ENCODE measurements around the gene CDH1. TPM values are rescaled to one million over a fixed set of nuclear protein-coding genes. Genes with fewer than 3 reads are reported as not detected.
A peak's percentile ranks its signal among the peaks of the same experiment; 100 is the strongest.

The CDH1 gene
- total and polyA plus RNA-seq, 2 donors from 2014 or later: 47.0 to 149 TPM

DNA sequence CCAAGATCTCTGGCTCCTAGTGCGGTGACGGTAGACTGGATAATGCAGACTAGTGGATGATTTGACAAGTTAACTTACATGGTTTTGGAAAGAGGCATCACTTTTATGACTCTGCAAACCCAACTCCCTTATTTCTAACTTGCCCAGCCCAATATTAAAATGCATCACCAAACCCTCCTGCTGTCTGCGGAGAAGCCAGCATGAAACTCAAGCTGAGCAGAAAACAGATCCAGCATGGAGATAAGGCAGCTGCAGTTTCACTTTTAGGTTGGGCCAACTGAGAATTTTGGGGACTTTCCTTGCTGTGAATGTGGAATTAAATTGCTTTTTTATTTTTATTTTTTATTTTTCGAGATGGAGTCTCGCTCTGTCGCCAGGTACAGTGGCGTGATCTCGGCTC lies 27.8 kb downstream of the CDH1 start:
- no peak for DNase-seq
- no peak overlapping the region for H3K9ac ChIP-seq (ENCODE audit: low read length in 3 of 3)
- no peaks in the 10 kb centered on the region for H3K36me3 ChIP-seq (ENCODE audit: control insufficient read depth in 2 of 3, insufficient read depth in 3 of 3, low read length in 3 of 3)
- H3K4me3 ChIP-seq (ENCODE audit: low read length in 3 of 3): no peak overlapping the region
- H3K4me1 ChIP-seq (ENCODE audit: control insufficient read depth in 2 of 3, insufficient read depth in 2 of 3, low read depth in 1 of 3, low read length in 3 of 3): peaks cover 0 to 7% (median 5%) of the 10 kb centered on the region in 3 donors
- TF ChIP-seq, protein P1, sequence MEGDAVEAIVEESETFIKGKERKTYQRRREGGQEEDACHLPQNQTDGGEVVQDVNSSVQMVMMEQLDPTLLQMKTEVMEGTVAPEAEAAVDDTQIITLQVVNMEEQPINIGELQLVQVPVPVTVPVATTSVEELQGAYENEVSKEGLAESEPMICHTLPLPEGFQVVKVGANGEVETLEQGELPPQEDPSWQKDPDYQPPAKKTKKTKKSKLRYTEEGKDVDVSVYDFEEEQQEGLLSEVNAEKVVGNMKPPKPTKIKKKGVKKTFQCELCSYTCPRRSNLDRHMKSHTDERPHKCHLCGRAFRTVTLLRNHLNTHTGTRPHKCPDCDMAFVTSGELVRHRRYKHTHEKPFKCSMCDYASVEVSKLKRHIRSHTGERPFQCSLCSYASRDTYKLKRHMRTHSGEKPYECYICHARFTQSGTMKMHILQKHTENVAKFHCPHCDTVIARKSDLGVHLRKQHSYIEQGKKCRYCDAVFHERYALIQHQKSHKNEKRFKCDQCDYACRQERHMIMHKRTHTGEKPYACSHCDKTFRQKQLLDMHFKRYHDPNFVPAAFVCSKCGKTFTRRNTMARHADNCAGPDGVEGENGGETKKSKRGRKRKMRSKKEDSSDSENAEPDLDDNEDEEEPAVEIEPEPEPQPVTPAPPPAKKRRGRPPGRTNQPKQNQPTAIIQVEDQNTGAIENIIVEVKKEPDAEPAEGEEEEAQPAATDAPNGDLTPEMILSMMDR (IDR thresholded peaks at IDR 0.05; ENCODE audit: borderline replicate concordance, extremely low read depth, insufficient read depth): no peak
- H3K27ac ChIP-seq (ENCODE audit: low read depth in 2 of 2, low read length in 2 of 2): peak overlapping the region in 1 of 2 donors; percentile 7
- no peaks in the 10 kb centered on the region for H3K9me3 ChIP-seq (ENCODE audit: control insufficient read depth in 2 of 3, insufficient read depth in 1 of 3, low read length in 3 of 3)
- intact Hi-C loops (cut with DNase I): no loop called here
- H3K27me3 ChIP-seq (ENCODE audit: control insufficient read depth, insufficient read depth, low read length): no peaks in the 10 kb centered on the region
- no peak for FAIRE-seq

DNA sequence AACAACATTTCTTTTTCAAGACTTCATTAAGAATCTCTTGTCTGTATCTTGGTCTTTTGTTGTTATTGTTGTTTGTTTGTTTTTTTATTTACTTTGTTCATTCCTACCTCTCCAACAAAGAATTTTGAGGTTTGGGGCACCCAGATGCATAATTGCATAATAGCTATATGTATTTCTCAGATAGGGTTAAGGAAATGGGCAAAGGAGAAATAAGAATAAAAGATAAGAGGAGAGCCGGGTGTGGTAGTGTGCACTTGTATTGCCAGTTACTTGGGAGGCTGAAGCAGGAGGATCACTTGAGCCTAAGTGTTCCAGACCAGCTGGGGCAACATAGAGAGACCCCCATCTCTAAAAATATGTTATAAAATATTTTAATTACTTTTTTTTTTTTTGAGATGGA lies 30.5 kb downstream of the CDH1 start:
- FAIRE-seq (no peak), DNase-seq (no peak)
- Histone ChIP-seq H3K27me3 (ENCODE audit: control insufficient read depth, insufficient read depth, low read length) (no peaks in the 10 kb centered on the region), H3K4me1 (ENCODE audit: control insufficient read depth in 2 of 3, insufficient read depth in 2 of 3, low read depth in 1 of 3, low read length in 3 of 3) (peaks cover 0 to 5% (median 5%) of the 10 kb centered on the region in 3 donors), H3K27ac (ENCODE audit: low read depth in 2 of 2, low read length in 2 of 2) (no peak overlapping the region), H3K4me3 (ENCODE audit: low read length in 3 of 3) (no peak overlapping the region), H3K9me3 (ENCODE audit: control insufficient read depth in 2 of 3, insufficient read depth in 1 of 3, low read length in 3 of 3) (no peaks in the 10 kb centered on the region), H3K9ac (ENCODE audit: low read length in 3 of 3) (no peak overlapping the region), H3K36me3 (ENCODE audit: control insufficient read depth in 2 of 3, insufficient read depth in 3 of 3, low read length in 3 of 3) (no peaks in the 10 kb centered on the region)
- TF ChIP-seq, protein P1 (IDR thresholded peaks at IDR 0.05; ENCODE audit: borderline replicate concordance, extremely low read depth, insufficient read depth): no peak
- intact Hi-C loops (cut with DNase I): no loop called here

DNA sequence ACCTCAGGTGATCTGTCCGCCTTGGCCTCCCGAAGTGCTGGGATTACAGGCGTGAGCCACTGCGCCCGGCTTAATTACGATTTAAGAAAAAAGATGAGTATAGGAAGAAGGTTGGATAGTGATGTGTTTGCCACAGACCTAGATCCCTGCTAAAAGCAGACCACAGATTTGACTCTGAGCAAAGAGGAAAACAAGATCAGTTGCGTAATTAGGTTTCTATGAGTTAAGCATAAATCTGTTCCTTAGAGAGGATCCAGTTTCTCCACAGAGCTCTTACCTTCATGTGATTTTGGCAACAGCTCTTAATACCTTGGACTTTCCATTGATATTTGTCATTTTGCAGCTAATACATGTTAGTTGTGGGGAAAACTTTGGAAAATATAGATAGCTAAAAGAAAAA lies 31.1 kb downstream of the CDH1 start:
- intact Hi-C loops (cut with DNase I): no loop called here
- Histone ChIP-seq H3K4me1 (ENCODE audit: control insufficient read depth in 2 of 3, insufficient read depth in 2 of 3, low read depth in 1 of 3, low read length in 3 of 3) (peaks cover 0 to 5% (median 2%) of the 10 kb centered on the region in 3 donors), H3K36me3 (ENCODE audit: control insufficient read depth in 2 of 3, insufficient read depth in 3 of 3, low read length in 3 of 3) (no peaks in the 10 kb centered on the region), H3K27me3 (ENCODE audit: control insufficient read depth, insufficient read depth, low read length) (no peaks in the 10 kb centered on the region), H3K9me3 (ENCODE audit: control insufficient read depth in 2 of 3, insufficient read depth in 1 of 3, low read length in 3 of 3) (no peaks in the 10 kb centered on the region), H3K4me3 (ENCODE audit: low read length in 3 of 3) (no peak overlapping the region), H3K27ac (ENCODE audit: low read depth in 2 of 2, low read length in 2 of 2) (no peak overlapping the region), H3K9ac (ENCODE audit: low read length in 3 of 3) (no peak overlapping the region)
- TF ChIP-seq, protein P1 (IDR thresholded peaks at IDR 0.05; ENCODE audit: borderline replicate concordance, extremely low read depth, insufficient read depth): no peak
- DNase-seq (no peak), FAIRE-seq (no peak)

DNA sequence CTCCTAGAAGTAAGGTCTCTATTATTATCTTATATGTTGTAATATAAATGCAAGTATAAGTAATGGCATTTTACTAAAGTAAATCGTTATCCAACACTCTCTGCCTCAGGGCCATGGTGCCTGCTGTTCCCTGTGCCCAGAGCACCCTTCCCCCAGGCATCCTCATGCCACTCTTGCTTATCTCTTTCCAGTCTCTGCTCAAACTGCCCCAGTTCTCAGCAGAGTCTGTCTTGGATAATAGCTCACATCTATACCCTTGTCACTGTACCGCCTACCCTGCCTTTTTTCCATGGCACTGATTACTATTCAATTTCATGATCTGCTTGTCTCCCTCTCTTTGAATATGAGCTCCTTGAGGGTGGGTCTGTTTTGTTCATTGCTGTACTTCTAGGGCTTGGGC lies 31.7 kb downstream of the CDH1 start:
- H3K4me1 ChIP-seq (ENCODE audit: control insufficient read depth in 2 of 3, insufficient read depth in 2 of 3, low read depth in 1 of 3, low read length in 3 of 3): no peaks in the 10 kb centered on the region
- no peaks in the 10 kb centered on the region for H3K36me3 ChIP-seq (ENCODE audit: control insufficient read depth in 2 of 3, insufficient read depth in 3 of 3, low read length in 3 of 3)
- no peaks in the 10 kb centered on the region for H3K9me3 ChIP-seq (ENCODE audit: control insufficient read depth in 2 of 3, insufficient read depth in 1 of 3, low read length in 3 of 3)
- no peak overlapping the region for H3K9ac ChIP-seq (ENCODE audit: low read length in 3 of 3)
- no peak overlapping the region for H3K4me3 ChIP-seq (ENCODE audit: low read length in 3 of 3)
- DNase-seq (no peak), FAIRE-seq (no peak)
- TF ChIP-seq, protein P1 (IDR thresholded peaks at IDR 0.05; ENCODE audit: borderline replicate concordance, extremely low read depth, insufficient read depth): no peak
- no peak overlapping the region for H3K27ac ChIP-seq (ENCODE audit: low read depth in 2 of 2, low read length in 2 of 2)
- H3K27me3 ChIP-seq (ENCODE audit: control insufficient read depth, insufficient read depth, low read length): no peaks in the 10 kb centered on the region
- intact Hi-C loops (cut with DNase I): no loop called here

Measured in kidney (tissue), 14 donors.